ENCODE measurements around the gene YEATS4.

Gene YEATS4

DNA sequence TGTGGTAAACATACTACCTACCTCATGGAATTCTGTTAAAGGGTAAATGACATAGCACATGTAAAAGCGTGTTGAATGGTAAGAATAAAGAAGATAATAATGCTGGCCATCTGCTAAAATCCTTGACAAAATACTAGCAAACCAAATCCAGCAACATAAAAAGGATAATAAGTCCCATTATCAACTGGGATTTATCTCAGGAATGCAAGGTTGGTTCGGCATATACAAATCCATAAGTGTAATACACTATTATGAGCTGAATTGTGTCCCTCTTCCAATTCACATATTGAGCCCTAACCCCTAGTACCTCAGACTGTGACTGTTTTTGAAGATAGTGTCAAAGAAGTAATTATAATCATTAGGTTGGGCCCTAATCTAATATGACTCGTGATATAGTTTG, 37.4 kb downstream of the YEATS4 start:
- DNase-seq = no peak

DNA sequence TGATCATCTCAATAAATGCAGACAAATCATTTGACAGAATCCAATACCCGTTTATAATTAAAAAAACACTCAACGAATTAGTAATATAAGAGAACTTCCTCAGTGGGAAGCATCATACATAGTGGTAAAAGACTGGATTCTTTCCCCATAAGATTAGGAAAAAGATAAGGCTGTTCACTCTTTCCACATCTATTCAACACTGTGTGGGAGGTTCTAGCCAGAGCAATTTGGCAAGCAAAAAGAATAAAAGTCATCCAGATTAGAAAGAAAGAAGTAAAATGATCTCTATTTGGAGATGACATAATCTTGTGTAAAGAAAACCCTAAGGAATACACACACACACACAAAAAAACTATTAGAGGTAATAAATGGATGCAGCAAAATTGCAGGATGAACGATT, 38.4 kb downstream of the YEATS4 start:
- no peak for DNase-seq

DNA sequence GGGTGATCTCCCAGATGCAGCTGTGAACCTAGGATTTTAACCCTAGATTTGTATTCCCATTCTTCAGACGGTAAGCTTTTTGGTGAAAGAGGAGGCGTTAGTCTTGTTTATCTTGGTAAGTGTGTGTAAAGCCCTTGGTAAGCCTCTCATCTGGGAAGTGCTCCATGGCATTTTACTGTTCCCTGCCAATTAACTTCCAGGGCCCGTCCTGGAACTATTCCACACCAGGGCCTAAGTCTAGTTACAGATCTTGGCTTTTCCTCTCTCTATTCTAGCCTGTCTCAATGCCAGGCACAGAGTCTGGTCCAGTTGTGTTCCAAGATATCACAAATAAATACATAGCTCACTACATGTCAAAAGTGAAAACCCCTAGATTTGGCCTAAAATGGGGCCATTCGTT, 42.4 kb downstream of the YEATS4 start:
- DNase-seq = no peak

DNA sequence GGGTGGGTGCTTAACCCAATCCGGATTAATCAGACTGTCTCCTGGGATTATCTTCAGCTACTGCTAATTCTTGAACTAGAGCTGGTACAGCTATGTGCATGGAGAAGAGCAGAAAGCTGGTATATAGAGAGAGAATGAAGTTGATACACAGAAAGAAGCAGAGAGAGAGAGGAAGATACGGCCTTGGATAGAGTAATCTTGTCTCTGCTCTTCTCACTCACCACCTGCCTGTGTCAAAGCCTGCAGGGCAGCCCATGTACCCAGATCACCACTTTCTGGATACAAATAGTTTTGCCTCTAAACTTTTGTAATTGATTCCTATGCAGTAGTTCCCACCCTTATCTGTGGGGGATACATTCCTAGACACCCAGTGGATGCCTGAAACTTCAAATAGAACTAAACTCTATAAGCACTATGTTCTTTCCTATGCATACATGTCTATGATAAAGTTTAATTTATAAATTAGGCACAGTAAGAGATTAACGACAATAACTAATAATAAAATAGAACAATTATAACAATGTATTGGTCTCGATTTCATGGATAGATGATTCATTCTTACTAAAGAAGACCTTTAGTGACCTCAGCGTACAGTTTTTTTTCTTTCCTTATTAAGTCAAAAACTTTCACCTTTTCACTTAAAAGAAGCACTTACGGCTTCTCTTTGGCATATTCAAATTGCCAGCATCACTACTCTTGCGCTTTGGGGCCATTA, 45.5 kb downstream of the YEATS4 start:
- DNase-seq = no peak

DNA sequence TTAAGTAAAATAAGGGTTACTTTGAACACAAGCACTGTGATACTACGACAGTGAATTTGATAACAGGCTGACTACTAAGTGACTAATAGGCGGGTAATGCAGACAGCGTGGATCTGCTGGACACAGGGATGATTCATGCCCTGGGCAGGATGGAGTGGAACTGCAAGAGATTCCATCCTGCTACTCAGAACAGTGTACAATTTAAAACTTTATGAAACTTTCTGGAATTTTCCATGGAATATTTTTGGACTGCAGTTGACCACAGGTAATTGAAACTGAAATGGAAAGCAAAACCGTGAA, 46.0 kb downstream of the YEATS4 start:
- DNase-seq = no peak

DNA sequence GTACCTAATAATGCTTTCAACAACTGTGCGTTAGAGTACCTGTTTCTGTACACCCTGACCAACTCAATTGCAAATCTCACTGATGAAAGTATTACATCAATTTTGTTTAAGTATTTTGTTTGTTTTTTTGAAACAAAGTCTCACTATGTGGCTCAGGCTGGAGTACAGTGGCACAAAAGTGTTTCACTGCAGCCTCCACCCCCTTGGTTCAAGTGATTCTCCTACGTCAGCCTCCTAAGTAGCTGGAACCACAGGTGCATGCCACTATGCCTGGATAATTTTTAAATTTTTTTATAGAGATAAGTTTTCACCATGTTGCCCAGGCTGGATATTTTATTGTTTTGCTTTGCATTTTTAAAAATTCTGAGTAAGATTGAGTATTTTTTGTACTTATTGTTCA, 46.7 kb downstream of the YEATS4 start:
- no peak for DNase-seq

DNA sequence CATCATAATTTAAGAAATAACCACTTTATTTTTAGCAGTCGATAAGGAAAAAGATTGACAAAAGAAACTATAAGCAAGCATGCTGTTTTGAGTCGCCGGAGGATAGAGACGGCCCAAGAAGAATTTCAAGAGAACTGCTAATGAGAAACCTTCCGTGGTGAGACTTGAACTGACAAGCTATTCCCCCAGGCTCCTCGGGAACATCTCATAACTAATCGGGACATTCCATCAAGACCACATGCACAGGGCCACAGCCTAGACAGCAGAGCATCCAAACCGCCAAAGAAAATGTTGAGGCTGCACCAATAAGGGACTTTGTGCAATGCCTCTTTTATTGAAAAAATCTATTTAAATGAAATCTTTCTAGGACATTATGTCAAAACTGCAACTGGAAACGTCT, 51.0 kb downstream of the YEATS4 start:
- DNase-seq = no peak

DNA sequence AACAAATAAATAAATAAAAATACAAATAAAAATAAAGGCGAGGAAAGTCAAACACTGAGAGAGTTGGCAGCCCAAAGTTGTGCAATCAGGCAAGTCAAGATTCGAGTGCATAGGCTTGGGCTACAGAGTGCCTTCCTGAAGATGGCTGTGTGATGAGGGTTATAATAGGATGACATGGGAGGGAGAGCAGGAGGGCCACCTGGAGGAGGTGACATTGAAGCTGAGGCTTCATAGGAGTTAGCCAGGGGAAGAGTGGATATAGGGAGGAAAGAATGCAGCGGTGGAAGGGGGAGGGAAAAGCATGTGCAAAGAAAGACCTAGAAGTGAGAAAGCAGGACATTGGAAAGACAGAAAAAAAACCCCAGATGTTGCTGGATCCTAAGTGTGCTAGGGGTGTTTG, 53.1 kb downstream of the YEATS4 start:
- no peak for DNase-seq

DNA sequence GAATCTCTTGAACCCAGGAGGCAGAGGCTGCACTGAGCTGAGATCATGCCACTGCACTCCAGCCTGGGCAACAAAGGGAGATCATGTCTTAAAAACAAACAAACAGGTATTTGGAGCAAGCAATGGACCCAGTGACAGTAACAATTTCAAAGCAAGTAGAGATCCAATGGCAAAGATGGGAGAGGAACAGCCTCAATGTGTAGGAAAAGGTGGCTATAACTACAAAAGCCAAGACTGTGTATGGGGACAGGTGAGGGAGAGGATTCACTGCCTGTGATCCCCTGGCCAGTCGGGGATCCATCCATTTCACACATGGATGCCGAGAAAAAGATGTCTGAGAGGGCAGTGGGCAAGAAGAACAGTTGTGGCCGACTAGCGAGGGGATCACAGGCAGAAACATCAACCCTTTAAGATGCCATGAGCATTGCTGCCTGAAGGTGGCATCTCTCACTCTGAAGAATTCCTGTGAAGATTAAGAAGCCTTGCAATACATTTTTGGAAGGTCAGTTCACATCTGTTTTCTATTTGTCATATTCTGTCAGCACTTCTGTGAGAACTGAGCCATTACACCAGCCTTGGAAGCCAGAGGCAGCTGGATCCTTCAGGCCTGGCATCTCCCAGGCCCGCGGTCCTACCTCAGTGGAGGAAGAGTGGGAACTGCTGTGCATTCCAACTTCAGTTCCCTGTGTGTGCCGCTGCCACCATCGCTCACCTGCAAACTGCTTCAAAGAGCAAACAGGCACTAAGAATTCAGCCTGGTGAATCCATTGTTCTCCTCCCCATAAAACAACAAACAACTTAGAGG, 56.1 kb downstream of the YEATS4 start:
- DNase-seq = peak; percentile 72

DNA sequence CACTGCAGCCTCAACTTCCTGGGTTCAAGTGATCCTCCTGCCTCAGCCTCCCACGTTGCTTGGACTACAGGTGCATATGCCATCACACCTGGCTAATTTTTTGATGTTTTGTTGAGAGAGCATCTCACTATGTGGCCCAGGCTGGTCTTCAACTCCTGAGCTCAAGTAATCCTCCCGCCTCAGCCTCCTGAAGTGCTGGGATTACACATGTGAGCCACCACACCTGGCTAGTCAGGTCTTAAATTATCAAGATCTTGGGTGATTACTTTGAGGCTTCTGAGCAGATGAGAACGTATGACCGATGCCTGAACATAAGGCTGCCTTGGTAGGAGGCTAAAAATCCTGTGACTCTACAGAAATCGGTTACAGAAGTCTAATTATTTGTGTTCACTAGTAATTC, 57.7 kb downstream of the YEATS4 start:
- DNase-seq = no peak

DNA sequence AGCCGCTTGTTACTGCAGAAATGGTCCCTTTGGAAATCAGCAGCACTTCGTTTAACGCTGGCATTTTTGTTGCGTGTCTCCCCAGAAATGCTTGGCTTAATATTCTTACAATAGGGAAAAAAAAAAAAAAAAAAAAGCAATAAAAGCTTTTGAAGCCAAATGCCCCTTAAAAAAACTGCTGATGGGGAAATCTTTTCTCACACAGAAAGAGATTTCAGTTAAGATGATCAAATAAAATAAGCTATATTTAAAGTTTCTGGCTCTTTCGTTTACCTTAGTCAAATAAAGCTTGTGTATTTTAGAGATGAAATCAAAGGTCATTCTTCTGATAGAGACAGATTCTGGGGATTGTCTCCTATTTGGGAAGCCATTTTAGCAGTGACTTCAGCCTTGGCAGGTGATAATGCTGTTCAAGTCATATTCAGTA, 58.2 kb downstream of the YEATS4 start:
- DNase-seq = no peak

DNA sequence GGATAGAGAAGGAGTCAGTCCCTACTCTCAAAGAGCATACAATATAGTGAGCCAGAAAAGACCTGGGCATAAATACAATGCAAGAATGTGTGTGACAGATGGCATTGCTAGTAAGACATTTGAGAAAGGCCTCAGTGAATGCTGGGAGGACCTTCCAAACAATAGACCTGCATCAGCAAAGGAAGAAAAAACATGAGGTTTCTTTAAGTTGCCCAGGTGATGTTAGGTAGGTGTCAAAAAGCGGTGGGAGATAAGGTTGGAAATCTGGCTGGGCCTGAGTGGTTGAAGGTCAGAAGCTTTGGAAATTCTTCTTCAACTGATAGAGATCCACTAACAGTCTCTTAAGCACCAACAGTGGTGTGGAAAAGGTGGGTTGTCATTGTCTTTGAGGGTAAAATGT, 60.2 kb downstream of the YEATS4 start:
- no peak for DNase-seq

DNA sequence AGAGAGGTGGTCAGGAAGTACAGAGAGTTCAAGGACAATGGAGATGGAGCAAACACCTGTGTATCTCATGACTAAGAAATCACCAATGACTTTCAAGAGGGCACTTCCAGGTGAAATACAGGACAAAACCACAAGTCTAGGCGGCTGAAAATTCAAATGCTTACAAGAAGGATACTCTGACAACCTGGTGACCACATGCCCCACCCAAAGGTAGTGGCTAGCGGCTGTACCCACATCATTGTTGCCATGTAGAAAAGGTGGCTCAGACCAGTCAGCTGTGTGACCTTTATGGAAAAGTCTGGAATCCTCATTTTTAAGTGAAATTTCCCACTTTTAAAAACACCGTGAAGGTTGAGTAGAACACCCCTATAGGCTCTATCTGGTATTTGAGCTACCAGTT, 62.0 kb downstream of the YEATS4 start:
- DNase-seq = no peak

DNA sequence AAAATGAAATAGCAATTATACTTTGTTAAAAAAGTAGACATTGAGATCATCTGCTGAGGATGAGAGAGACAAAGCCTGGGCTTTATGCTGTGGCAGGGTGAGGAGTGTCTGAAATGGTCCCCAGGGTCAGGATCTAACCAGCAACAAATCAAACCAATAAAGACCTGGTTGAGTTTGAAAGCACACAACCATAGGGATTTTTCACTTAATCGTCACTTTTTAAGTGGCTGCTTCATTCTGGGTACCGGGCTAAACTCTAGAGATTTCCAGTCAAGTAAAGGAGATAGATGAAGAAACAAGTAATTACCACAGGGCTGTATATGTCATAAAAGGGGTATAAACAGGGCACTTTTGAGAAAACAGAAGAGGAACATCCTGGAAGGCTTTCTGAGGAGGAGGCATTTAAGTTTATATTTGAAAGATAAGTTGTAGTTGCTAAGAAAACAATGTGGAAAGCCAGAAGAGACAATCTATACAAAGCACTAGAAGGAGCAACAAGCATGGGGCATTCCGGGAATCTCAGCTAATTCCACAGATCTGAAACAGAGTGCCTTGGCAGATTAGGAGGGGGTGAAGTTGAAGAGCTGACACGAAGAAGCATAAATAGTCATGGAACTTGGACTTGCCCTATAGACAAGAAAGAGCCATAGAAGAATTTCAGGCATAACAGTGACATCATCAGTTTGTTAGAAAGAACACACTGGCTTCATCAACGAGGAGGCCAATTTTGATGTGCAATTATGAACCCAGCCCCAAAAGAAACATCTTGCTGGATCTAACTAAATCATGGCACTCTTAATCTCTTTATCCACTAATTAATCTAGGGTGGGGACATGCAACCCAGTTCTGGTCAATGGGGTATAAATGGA, 63.7 kb downstream of the YEATS4 start:
- no peak for DNase-seq

DNA sequence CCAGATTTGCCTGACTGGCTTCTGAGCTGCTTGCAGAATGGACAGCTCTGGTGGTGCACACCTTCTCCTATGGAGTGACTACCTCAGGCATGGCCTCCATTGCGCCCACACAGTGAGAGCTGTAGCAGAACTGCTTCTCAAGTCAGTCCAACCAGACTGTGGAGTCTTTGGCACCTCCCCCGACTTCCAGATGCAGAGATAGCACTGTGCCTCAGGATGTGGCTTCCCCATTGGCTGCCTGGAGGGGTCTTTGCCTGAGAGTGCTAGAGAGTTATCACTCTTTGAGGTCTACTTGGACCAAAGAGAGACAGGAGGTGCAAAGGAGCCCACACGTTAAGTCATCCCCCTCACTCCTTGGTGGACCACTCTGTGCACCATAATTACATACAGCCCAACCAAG, 65.9 kb downstream of the YEATS4 start:
- no peak for DNase-seq

DNA sequence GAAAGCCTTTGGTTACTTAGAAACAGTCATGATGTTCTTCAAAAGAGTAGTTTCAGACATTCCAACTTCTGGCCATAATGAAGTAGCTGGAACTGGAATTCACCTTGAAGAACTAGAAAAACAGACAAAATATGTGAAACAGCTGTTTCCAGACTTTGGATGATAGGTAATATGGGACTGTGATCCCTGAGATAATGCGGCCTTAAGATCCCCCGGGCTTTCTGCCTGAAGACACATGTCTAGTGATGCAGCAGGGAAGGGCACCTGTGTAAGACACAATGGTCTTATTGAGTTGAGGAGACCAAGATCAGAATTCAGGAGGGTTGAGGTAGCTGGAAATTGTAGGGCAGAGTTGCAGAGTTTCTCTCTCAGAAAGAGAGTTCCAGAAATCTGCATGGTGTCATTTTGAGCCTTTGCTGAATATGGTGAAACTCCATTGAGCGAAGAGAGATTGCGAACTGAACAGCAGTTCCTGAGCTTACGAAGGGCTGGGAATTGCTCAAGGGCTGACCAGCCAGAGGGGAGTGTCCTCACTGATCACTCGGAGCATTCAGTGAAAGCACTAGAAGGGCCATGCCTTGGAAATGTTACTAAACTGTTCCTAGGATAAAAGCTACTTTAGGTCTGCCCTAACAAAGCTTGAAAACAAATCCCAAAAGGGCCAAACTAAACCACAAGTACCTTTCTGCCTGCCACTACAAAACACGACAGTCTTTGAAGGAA, 69.0 kb downstream of the YEATS4 start:
- no peak for DNase-seq

DNA sequence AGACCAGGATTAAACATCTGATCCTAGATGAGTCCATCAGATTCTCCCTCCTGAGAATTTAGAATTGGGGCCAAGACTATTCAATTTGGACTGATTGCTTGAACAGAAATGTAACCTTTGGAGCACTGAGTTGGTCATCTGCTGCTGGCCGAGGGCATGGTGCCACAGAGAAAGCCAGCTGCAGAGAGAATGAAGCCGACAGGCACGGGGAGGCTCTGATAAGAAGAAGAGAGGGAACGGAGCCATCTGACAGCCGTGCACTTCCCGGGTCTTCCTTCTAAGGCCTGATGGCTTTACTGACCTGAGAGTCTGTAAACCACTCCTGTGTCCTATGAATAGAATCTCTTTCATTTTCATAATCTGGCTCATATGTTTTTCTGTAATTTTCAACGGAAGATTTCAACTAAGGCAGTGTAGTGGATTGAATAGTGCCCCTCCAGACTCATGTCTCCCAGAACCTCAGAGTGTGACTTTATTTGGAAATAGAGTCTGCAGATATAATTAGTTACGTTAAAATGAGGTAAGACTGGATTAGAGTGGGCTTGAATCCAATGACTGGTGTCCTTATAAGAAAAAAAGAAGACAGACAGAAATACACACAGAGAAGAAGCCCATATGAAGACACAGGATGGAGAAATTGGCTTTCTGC, 71.5 kb downstream of the YEATS4 start:
- DNase-seq = no peak

DNA sequence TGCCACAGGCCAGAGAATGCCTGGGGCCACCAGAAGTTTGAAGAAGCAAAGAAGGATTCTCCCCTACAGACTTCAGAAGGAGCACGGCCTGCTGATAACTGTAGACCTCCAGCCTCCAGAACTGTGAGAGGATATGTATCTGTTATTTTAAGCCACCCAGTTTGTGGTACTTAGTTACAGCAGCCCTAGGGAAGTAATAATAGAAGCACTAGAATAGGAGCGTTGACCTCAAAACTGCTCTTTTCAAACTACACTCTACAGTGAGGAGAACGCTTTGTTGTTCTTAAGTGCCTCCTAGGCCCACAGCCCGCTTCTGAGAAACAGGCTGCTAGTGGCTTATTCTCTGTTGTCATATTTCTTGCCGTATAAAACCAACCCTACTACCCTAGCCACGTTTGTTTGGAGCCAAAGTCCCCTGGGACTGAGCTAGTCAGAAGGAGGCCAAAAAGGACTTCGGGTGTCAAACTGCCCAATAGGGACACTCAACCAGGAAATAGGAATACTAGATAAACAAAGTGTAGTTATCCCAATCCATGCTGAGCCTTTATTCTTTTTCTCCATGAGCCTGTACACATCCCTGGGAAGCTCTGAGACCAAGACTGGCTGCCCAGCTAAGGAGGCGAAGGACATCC, 72.2 kb downstream of the YEATS4 start:
- DNase-seq = no peak

DNA sequence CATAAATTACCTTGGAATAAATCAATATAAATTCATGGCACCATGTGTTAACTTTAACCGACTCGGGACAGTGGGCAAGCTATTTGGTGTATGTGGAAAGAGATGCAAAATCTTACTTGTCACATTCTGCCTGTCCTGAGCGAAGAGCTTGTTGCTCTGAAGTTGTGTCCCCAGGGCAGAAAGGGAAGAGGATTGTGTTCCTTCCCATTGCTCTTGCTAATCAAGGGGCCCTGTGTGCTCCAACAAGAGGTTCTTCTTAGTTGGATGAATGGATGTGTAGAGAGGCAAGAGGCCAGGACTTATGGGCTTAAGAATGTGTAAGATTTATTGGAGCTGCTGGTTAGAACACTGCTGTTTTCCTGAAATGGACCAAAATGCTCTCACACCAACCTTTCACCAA, 74.1 kb downstream of the YEATS4 start:
- no peak for DNase-seq

DNA sequence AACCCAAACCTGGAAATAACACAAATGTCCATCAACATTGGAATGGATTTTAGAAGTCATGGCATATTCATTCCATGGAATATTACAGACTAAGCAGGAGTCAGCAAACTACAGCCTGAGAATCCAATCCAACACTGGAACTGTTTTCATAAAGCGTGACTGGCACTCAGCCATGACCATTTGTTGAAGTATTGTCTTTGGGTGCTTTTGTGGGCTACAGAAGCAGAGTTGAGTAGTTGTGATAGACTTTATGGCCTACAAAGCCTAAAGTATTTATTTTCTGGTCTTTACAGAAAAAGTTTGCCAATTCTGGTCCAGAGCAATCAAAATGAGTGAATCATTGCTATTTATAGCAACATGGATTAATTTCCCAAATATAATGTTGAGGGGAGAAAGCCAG, 76.1 kb downstream of the YEATS4 start:
- DNase-seq = no peak

DNA sequence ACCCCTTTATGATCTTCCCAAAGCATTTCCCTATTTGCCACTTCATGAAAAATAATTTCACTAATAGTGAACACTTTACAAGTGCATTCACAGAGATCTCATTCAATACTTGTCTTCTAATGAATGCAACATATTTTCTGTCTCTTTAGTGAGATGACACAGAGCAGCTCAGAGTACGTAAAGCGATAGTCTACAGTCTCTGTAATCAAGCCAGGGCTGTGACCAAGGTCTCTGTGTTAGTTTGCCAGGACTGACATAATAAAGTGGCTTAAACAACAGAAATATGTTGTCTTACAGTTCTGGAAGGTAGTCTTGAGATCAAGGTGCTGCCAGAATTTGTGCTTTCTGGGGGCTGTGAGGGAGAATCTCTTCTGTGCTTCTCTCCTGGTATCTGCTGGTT, 77.5 kb downstream of the YEATS4 start:
- no peak for DNase-seq

DNA sequence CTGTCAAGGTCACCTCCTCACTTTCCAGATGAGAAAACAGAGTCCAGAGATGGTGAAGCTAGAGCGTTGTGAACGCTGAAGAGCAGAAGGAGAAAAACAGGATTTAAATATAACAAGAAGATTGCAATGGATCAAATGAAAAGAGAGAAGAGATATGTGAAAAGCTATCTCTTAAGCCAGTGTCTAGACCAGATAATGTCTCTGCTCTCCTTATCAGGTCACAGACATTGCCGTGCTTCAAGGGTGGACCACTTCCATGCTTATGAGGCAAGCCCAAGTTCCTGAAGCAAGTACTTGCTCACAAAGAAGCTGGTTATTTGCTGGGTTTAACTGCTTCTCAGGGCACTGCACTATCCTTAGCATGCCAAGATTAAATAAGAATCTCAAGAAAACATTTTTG, 79.0 kb downstream of the YEATS4 start:
- no peak for DNase-seq
